GM12891 (cell line): ENCODE results near the gene IGF2R.

ENCODE experiments used
- POLR2A ChIP-seq: IDR thresholded peaks from 2 replicates; pipeline ENCODE4 v1.6.1; 2011; ENCODE audit warnings: low read depth, low read length, control low read depth
- POLR2AphosphoS5 ChIP-seq: IDR thresholded peaks from 2 replicates; pipeline ENCODE4 v1.6.1; 2011; ENCODE audit warnings: low read depth, low read length, control low read depth

DNA sequence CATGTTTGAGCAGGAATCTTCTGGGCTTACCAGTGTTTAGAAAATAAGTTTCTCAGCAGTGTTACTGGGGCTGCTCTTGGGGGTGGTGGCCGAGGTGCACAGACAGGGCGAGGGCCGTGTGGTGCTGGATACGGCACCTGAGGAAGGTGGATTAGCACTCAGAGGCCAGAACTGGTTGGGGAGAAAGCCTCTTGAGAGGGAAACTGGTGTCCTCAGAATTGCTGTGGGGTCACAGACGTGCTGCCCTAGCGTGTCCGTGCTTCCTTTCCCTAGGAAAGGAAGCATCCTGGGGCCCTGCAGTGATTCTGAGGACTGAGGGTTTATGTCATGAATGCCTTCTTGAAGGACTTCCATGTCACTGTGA is 120.6 kb downstream of the IGF2R start:
- TF ChIP-seq POLR2A (no peak), POLR2AphosphoS5 (no peak)
